NAMALWA (cell line): ENCODE measurements around the gene COL8A2.

Source experiments
- DNase-seq: peaks from one replicate; pipeline ENCODE4 v3.0.0-alpha.2; 2015; ENCODE audit warnings: low spot score

Gene COL8A2

DNA sequence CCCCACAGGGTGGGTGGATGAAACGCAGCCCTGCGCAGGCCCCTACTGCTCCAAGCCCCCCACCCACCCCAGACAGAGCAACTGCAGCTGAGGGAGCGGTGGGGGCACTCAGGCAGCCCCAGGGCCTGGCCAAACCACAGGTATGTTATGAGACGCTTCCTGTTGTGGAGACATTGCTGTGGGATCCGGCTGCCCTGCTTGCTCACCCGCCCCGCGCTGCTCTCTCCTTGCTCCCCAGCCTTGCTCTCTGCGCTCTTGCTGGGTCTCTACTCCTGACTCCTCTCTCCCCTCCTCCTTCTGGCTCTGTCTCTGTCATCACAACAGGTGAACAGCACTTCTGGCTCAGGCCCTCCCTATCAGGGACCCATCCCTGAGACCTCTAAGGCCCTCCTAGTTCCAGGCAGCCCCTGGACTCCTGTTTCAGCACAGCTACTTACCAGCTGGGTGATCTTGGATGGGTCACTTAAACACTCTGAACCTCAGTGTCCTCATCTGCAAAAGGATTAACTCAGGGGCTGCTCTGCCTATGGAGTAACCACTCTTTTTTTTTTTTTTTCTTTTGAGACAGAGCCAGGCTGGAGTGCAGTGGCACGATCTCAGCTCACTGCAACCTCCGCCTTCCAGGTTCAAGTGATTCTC is 15.9 kb downstream of the COL8A2 start:
- no peak for DNase-seq

DNA sequence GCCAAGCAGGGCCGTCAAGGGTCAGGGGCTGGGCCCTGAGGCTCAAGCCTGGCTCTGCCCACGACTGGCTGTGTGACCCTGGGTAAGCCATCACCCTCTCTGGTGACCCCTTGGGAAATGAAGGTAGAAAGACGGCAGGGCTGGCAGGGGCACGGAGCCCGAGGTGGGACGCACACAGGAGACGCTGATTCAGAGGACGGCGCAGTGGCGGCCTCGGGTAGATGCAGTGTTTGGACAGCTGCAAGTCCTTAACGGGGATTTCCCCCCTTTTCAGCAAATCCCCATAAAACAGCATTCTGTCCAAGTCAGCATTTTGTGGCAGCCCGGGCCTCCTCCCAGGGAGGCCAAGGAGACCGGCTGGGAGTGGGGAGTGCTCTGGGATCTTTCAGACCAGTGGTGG is 16.7 kb downstream of the COL8A2 start:
- no peak for DNase-seq

DNA sequence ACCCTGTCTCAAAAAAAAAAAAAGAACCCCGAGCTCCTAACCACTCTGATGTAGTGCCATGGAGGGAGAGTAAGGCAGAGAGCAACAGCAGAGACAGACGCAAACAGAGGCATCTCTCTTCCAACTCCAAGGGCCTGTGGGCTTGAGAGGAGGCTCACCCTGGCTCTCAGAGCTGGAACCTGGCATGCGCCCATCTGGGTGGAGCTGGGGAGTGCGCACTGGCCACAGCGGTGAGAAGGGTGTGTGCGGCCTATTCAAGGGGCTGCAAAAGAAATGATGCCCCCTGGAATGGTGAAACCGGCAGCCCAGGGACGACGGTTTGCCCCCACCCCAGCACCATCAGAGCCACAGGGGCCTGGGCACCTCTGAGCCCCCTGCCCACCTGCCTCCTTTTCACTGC is 17.6 kb downstream of the COL8A2 start:
- DNase-seq = no peak

DNA sequence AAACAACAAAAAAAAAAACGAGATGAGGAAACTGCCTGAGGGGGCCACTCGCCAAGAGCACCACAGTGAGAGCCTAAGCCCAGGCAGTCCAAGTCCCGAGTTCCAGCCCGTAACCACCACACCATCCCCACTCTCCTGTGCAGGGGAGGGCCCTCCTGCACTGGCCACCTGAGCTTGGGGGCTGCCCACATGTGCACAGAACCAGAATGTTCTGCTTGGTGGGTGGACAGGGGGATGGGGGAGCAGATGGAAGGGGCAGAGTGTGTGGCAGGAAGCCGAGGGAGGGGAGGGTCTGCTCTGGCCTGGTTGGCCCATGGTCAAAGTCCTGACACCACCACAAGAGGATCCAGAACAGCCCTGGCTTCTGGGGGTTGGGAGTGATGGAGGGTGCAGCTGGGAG is 18.8 kb downstream of the COL8A2 start:
- DNase-seq = no peak

DNA sequence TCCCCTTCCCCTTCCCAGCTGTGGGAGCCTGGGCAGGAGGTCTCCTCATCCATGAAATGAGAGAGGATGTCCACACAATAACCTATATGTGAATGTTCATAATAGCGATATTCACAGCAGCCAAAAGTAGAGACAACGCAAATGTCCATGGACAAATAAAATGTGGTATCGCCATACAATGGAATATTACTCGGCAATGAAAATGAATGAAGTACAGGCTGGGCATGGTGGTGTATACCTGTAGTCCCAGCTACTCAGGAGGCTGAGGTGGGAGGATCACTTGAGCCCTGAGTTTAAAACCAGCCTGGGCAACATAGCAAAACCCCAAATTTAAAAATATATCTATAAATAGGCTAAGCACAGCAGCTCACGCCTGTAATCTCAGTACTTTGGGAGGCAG is 23.5 kb downstream of the COL8A2 start:
- no peak for DNase-seq

DNA sequence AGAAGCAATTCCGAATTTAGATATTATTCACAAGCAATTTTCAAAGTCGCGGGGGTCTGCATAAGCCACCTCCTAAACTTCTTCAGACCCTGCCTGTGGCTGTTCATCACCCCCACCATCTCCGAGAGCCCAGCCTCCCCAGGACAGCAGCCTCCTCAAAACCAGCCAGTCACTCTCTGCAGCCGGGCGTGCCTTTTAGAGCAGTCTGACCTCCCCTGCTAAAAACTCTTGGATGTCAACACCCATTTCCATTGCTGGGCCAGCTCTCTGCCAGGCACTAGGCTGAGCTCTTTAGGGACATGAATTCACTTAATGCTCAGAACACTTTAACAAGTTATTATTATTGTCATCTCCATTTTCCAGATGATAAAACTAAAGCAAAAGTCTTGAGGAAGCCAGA is 24.6 kb downstream of the COL8A2 start:
- DNase-seq = no peak

DNA sequence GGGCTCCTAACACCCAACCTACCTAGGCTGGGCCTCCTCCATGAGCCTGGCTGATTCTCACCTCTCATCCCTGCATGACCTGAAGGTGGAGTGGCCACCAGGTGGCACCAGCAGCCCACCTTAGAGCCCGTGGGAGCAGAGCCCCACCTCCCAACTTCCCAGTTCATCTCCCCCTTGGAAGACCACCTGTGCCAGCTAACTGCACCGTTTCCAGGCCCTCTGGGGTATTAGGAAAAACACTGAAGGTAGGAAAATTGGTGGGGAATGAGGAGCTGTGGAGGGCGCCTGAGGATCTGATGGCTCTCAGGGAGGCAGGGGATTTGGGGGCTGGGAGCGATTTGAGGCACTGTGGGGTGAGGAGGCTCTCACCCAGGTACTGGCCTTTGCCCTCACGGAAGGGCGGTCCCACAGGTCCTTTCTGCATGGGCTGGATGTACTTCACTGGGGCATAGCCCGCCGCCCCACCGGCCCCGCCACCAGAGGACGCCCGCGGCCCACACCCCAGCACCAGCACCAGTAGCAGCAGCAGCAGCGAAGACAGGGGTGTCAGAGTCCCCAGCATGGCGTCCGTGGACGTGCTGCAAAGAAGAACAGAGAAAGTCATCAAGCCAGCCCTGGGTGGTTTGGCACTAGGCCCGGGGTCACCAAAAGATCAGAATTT is 25.2 kb downstream of the COL8A2 start:
- DNase-seq = peak; percentile 76

DNA sequence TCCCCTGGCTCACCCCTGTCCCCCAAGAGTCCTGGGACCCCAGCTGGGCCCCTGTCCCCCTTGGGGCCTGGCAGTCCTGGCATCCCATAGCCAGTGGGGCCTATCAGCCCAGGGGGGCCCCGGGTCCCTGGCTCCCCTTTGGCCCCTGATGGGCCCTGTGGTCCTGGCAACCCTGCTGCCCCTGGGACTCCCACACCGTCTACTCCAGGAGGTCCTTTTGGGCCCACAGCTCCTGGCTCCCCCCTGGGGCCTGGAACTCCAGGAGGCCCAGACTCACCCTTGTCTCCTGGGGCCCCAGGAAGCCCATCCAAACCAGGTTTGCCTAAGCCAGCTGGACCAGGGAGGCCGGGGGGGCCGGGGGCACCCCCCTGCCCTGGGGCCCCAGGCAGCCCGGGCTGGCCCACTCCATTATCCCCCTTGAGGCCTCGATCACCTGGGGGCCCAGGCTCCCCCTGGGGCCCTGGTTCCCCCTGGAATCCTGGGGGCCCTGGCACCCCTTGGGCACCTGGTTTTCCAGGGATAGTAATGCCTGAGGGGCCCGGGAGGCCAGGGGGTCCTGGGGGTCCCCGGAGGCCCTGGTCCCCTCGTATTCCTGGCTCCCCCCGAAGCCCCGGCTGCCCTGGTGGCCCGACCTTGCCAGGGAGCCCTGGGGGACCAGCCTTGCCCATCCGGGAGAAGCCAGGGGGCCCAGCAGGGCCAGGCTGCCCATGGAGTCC is 26.2 kb downstream of the COL8A2 start:
- DNase-seq = no peak

DNA sequence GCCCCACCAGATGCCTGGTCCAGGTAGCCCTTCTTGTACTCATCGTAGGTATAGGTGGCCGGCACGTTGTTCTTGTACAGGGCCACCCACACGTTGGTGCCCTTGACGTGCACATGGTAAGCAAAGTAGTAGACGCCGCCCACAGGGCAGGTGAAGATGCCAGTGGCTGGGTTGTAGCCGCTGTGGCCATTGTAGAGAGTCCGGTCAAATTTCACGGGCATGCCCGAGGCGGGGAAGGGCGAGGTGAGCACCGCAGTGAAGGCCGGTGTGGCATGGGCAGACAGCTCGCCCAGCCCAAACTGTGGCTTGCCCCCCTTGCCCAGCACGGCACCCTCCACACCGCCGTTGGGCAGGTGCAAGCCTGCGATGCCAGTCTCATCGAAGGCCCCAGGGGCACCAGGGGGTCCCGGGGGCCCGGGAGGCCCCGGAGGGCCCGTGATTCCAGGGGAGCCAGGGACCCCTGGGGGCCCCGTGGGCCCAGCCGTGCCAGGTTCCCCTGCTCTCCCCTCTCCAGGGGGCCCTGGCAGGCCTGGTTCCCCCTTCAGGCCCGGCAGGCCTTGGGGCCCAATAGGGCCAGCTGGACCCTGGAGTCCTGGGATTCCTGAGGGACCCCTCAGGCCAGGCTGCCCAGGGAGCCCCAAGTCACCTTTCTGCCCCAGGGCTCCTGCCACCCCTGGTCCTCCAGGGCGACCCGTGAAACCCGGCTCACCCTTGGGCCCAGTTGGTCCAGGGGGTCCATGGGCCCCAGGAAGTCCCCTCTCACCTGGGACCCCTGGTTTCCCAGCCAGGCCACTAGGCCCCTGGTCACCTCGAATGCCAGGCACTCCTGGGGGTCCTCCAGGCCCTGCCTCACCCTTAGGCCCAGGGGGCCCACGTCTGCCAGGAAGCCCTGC is 27.1 kb downstream of the COL8A2 start:
- DNase-seq = no peak

DNA sequence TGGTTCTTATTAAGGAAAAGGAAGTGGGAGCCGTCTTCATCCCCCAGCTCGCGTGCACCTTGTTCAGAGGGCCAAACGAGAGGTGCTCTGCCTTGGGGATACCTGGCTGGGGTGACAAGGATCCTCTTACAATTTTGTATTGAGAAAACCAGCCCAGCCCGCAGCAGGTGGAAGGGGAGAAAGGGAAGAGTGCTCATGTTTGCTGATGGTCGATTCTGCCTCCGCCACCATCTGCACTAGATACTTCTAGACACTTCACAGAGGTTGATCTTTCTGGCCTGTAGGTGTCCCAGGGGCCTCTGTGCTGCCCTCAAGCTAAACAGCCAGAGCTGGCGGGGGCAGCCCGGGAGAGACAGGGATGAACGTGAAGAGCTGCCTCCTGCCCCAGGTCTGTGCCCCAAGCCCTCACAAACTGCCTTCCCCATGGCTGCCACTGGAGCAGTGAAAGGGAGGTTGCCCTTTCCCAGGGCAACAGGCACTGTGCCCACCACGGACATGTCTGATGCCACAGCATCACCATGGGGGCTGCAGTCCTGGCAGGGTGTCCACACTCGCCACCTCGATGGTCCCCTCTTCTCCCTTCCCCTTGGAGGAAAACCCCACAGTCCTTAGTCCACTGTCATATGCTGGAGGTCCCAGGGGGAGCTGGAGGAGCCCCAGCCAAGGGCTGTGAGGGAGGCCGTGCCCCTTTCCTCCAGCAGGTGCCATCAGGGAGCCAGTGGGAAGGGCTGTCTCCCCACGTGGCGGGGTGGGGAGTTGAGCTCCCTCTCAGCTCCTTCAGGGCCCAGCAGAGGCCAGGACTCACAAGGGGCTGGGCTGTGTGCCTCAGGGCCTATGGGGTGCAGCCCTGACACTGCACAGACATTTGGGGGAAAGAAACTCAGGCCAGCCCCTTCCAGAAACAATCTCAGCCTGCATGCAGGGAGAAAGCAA is 28.3 kb downstream of the COL8A2 start:
- peak; percentile 60 for DNase-seq

DNA sequence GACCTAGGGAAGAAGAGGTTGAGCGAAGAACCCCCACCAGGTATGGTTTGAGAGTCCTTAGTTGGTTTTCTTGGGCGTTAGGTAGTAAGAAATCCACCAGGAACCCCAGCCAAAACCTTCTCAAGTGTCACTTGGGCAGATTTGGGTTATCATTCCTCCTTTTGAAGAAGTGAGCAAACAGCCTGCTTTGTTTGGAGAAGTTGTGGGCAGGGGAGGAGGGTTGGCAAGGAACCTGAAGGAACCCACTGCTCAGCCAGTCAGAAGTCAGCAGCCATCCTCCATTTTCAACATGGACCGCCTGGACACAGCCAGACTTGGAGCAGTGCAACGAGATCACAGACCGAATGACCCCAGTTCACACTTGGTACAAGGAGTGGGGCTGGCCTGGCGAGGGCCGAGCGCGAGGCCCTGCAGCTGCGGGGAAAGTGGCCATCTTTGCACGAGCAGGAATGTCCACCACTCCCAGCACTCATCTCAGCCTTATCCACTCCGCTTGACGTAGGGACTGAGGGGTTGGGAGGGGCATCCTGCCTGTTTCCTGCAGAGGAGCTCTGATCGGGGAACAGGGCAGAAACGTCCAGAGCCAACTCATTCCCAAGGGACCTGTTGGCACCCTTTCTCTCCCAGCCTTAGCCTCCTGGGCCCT is 29.1 kb downstream of the COL8A2 start:
- DNase-seq = no peak

DNA sequence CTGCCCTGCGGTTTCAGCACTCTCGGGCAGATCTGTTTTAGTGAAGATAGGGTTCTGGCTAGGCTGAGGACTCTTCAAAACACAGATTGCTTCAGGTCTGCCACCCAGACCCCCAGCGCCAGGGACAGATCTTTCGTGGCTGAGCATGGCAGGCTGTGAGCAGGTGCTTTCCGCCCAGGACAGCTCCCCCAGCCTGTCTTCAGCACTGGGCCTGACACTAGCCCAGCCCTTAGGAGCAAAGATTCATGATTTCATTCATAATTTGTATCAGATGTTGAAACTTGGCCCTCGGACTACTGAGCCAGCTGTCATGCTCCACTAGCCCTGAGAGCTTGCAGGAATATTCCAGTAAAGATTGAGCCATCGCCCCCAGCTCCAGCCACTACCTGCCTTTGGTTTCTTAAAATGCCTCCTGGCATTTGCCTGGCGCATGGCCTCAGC is 30.4 kb downstream of the COL8A2 start:
- DNase-seq = no peak

DNA sequence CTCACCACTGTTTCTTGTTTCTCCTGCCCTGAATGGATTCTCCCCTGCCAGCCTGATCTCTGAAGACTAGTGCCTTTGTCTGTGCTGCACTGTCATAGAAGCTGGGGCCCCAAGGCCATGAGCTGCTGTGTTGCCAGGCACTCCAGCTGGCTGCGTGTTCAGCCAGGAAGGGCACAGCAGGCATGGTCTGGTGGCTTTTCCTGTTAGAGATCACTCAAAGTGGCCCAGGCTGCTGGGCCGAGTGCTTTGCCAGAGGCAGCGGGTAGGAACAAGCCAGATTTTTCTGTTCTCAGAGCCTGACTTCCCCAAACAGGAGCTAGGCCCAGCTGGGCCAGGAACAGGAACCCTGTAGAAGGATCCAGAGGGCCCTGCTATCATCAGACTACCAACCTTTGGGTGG is 31.1 kb downstream of the COL8A2 start:
- no peak for DNase-seq

DNA sequence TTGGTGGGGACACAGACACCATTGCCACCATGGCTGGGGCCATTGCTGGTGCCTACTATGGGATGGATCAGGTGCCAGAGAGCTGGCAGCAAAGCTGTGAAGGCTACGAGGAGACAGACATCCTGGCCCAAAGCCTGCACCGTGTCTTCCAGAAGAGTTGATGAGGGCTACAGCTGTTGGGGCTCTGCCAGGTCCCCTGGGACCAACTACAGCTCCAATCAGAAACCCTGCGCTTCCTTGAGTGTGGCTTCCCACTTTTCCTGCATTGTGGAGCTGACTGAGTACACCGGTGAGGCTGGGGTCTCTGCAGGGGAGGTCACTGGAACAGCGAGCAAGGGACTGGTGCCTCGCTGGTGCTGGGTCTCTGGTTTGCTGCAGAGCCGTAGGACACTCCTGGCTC is 31.8 kb downstream of the COL8A2 start:
- no peak for DNase-seq

DNA sequence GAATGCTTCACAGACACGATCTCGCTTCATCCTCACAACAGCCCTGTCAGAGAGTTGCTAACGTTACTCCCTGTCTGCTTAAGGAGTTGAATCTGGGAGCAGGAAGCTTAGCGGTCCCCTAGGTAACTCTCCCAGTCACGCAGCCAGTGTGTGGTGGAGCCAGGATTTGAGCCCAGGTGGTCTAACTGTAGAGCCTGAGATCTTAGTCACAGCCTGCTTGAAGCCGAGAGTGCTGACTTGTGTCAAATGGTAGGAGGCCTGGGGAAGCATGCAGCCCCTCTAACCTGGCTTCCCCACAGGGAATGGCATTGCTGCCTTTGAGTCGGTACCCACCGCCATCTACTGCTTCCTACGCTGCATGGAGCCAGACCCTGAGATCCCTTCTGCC is 32.2 kb downstream of the COL8A2 start:
- no peak for DNase-seq

DNA sequence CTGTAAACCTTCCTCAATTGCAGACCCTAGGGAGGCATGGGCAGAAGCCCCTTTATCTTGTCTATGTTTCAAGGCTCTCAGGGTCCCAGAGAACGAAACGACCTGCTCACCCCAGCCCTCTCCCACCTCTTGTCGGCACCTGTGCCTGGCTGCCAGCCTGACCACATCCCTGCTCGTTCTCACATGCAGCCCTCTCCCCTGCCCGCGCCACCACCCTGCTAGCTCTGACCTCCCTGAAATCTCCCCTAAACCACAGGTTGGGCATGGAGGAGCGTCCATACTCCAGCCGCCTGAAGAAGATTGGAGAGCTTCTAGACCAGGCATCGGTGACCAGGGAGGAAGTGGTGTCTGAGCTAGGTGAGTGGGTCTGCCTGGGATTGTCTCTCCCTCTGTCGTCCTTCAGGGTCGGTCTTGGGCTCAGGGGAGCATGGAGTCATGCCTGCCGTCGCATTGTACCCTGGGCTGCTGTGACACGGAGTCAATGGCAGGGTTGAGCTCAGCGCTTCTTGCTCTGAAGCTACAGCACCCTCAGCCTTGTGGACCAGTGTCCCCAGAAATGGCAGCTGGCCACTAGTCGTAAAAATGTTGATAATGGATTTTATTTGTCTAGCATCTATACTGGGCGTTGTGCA is 32.7 kb downstream of the COL8A2 start:
- no peak for DNase-seq

DNA sequence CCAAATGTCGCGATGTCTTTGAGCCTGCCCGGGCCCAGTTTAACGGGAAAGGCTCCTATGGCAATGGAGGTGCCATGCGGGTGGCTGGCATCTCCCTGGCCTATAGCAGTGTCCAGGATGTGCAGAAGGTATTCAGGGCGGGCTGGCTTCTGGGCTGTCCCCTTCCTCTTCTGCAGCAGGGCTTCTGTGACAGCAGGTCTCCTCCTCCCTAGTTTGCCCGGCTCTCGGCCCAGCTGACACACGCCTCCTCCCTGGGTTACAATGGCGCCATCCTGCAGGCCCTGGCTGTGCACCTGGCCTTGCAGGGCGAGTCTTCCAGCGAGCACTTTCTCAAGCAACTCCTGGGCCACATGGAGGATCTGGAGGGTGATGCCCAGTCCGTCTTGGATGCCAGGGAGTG is 33.3 kb downstream of the COL8A2 start:
- DNase-seq = no peak

DNA sequence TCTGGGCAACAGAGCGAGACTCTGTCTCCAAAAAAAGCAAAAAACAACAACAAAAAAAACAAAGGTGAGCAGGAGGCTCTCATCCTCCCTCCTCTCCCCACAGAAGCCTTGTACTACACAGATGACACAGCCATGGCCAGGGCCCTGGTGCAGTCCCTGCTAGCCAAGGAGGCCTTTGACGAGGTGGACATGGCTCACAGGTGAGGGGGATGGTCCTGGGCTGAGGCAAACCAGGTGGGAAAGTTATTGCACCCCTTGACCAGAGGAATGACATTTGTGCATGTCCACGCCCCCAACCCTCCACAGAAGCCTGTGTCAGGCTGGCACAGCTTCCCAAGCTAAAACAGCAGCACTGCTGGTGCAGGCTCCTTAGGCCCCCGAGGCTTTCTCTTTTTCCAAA is 33.9 kb downstream of the COL8A2 start:
- DNase-seq = no peak

DNA sequence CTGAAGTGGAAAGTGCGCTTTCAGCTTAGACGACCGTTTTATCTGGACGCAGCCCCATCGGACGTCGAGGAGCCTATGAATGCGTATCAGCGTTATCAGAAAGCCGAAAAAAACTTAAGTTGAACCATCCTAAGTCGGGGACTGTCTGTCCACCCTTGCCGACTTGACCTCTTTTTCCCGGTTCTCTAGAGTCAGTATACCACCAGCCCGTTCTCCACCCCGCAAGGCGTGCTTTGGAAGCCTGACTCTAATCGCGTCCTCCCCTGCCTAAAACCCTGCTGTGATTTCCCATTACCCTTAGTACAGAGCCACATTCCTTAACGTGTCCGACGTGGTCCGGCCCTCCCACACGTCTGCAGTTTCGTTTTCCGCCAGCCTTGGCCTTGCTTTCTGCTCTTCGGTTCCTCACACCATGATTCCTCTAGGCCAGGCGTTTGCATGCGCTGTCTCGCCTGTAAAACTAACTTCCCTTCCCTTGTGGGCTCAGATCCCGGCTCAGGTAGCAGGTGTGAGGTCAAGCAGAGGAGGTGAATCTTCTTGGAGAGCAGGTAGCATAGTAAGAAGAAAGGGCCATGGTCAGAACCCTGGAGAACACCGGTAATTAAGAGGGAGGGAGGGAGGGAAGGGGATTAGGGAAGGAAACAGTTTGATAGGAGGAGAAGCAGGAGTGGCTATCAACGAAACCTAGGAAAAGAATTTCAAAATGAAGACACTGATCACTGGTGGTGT is 35.5 kb downstream of the COL8A2 start:
- DNase-seq = no peak
